ENCODE measurements around the gene GIGYF1.
A peak's percentile ranks its signal among the peaks of the same experiment; 100 is the strongest.
"Not testable (repeated sequence)": the region's sequence is repeated elsewhere in the genome, so short reads cannot be mapped to it uniquely, and the experiment has no call there.

GIGYF1 gene

DNA sequence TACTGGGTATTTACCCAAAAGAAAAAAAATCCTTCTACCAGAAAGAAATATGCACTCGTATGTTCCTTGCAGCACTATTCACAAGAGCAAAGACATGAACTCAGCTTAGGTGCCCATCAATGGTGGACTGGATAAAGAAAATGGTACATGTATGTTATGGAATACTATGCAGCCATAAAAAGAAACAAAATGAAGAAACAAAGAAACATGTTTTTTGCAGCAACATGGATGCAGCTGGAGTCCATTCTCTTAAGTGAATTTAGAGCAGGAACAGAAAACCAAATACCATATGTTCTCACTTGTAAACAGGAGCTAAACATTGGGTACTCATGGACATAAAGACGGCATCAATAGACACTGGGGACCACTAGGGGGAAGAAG is 26.0 kb downstream of the GIGYF1 start:
- no peak overlapping the region for H3K56ac ChIP-seq (ENCODE audit: low read length)
- H3K79me2 ChIP-seq (ENCODE audit: control insufficient read depth, insufficient read depth, low read length) = no peaks in the 10 kb centered on the region
- H3K4me3 ChIP-seq (ENCODE audit: low read length) = no peak overlapping the region
- no peak overlapping the region for H3K23ac ChIP-seq (ENCODE audit: low read length)
- H2BK15ac ChIP-seq (replicated peaks; ENCODE audit: low read depth) = no peak overlapping the region
- no peaks in the 10 kb centered on the region for H3K36me3 ChIP-seq (ENCODE audit: control insufficient read depth, insufficient read depth, low read length)
- H3K79me1 ChIP-seq (ENCODE audit: low read length) = no peaks in the 10 kb centered on the region
- no peak overlapping the region for H2AK5ac ChIP-seq (ENCODE audit: low read length)
- H2BK120ac ChIP-seq (ENCODE audit: low read depth, low read length) = no peak overlapping the region
- no peak overlapping the region for H4K8ac ChIP-seq (ENCODE audit: low read depth, low read length)
- H3K18ac ChIP-seq (ENCODE audit: low read length) = no peak overlapping the region
- no peak for DNase-seq
- no peaks in the 10 kb centered on the region for H3K4me1 ChIP-seq (ENCODE audit: control insufficient read depth, low read depth, low read length)
- no peak overlapping the region for H3K9ac ChIP-seq (ENCODE audit: low read length)
- H4K5ac ChIP-seq (ENCODE audit: low read length) = no peak overlapping the region
- H3K27me3 ChIP-seq (ENCODE audit: insufficient read depth, low read length, poor library complexity) = no peaks in the 10 kb centered on the region
- H2BK5ac ChIP-seq (ENCODE audit: low read length) = no peak overlapping the region
- no peak overlapping the region for H3K4me2 ChIP-seq (ENCODE audit: low read length)
- no peak overlapping the region for H3K4ac ChIP-seq (ENCODE audit: low read depth, low read length)
- no peak overlapping the region for H3K27ac ChIP-seq (ENCODE audit: low read depth, low read length)
- no CpG with 5 or more reads among the region's 2 CpGs for WGBS (ENCODE audit: extremely low coverage, insufficient coverage, low lambda C conversion rate)

DNA sequence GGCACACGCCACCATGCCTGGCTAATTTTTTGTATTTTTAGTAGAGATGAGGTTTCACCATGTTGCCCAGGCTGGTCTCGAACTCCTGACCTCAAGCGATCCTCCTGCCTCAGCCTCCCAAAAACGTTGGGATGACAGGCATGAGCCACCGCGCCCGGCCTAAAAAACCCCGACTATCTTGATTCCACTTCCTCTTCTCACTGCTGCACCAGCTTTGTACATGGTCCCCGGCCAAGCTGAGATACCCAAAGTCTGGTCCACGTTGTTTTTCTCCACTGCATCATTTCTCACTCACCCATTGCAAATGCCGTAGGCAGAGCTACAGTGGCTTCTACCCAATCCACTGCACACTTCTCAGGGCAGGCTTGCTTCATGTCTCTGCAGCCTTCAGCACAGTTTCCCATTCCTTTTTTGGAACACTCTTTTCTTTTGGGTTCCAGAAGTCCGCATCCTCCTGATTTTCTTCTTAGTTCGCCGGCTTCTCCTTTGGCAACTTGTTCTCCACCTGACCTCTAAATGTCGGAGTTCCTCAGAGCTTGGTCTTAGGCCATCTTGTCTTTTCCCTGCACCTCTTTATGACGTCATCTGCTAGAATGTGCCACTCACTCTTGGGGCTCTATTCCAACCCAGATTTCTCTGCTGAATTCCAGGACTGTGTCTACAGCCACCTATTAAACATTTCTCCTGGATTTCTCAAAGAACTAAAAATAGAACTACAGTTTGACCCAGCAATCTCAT is 26.6 kb downstream of the GIGYF1 start:
- H4K8ac ChIP-seq (ENCODE audit: low read depth, low read length) = no peak overlapping the region
- H3K4me3 ChIP-seq (ENCODE audit: low read length) = no peak overlapping the region
- no CpG with 5 or more reads among the region's 16 CpGs for WGBS (ENCODE audit: extremely low coverage, insufficient coverage, low lambda C conversion rate)
- H3K27me3 ChIP-seq (ENCODE audit: insufficient read depth, low read length, poor library complexity) = no peaks in the 10 kb centered on the region
- H3K4me1 ChIP-seq (ENCODE audit: control insufficient read depth, low read depth, low read length) = no peaks in the 10 kb centered on the region
- no peak overlapping the region for H3K27ac ChIP-seq (ENCODE audit: low read depth, low read length)
- H3K23ac ChIP-seq (ENCODE audit: low read length) = no peak overlapping the region
- H3K79me2 ChIP-seq (ENCODE audit: control insufficient read depth, insufficient read depth, low read length) = no peaks in the 10 kb centered on the region
- no peak overlapping the region for H3K4me2 ChIP-seq (ENCODE audit: low read length)
- DNase-seq = no peak
- no peak overlapping the region for H3K9ac ChIP-seq (ENCODE audit: low read length)
- H2BK120ac ChIP-seq (ENCODE audit: low read depth, low read length) = no peak overlapping the region
- no peaks in the 10 kb centered on the region for H3K36me3 ChIP-seq (ENCODE audit: control insufficient read depth, insufficient read depth, low read length)
- no peak overlapping the region for H3K56ac ChIP-seq (ENCODE audit: low read length)
- H2AK5ac ChIP-seq (ENCODE audit: low read length) = no peak overlapping the region
- no peak overlapping the region for H2BK15ac ChIP-seq (replicated peaks; ENCODE audit: low read depth)
- no peak overlapping the region for H3K4ac ChIP-seq (ENCODE audit: low read depth, low read length)
- no peaks in the 10 kb centered on the region for H3K79me1 ChIP-seq (ENCODE audit: low read length)
- no peak overlapping the region for H3K18ac ChIP-seq (ENCODE audit: low read length)
- no peak overlapping the region for H4K5ac ChIP-seq (ENCODE audit: low read length)
- no peak overlapping the region for H2BK5ac ChIP-seq (ENCODE audit: low read length)

DNA sequence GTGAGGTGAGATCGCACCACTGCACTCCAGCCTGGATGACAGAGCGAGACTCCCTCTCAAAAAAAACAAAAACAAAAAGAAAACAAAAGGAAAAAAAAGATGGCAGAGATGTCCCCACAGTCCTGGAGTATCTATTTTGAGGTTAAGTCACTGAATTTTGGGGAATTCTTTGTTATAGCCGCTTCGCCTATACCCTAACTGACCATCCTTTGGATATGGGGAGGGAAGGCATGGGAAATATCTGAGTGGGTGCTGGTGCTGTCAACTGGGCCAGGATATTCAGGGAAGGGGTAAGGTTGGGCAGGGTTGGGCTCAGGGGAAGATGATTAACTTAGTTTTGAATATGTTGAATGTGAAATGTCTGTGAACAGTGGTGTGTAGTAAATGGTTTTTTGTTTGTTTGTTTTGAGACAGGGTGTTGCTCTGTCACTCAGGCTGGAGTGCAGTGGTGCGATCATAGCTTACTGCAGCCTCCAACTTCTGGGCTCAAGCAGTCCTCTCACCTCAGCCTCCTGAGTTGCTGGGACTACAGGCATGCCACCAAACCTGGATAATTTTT is 28.8 kb downstream of the GIGYF1 start:
- no peak overlapping the region for H3K4me2 ChIP-seq (ENCODE audit: low read length)
- H2BK15ac ChIP-seq (replicated peaks; ENCODE audit: low read depth) = no peak overlapping the region
- WGBS (ENCODE audit: extremely low coverage, insufficient coverage, low lambda C conversion rate) = no CpG with 5 or more reads among the region's 5 CpGs
- H3K36me3 ChIP-seq (ENCODE audit: control insufficient read depth, insufficient read depth, low read length) = no peaks in the 10 kb centered on the region
- H4K5ac ChIP-seq (ENCODE audit: low read length) = no peak overlapping the region
- DNase-seq = no peak
- H4K8ac ChIP-seq (ENCODE audit: low read depth, low read length) = no peak overlapping the region
- H3K56ac ChIP-seq (ENCODE audit: low read length) = no peak overlapping the region
- H3K4me1 ChIP-seq (ENCODE audit: control insufficient read depth, low read depth, low read length) = no peaks in the 10 kb centered on the region
- no peak overlapping the region for H3K9ac ChIP-seq (ENCODE audit: low read length)
- H3K23ac ChIP-seq (ENCODE audit: low read length) = no peak overlapping the region
- no peaks in the 10 kb centered on the region for H3K27me3 ChIP-seq (ENCODE audit: insufficient read depth, low read length, poor library complexity)
- H3K18ac ChIP-seq (ENCODE audit: low read length) = no peak overlapping the region
- no peak overlapping the region for H3K27ac ChIP-seq (ENCODE audit: low read depth, low read length)
- no peaks in the 10 kb centered on the region for H3K79me2 ChIP-seq (ENCODE audit: control insufficient read depth, insufficient read depth, low read length)
- H3K79me1 ChIP-seq (ENCODE audit: low read length) = no peaks in the 10 kb centered on the region
- H3K4ac ChIP-seq (ENCODE audit: low read depth, low read length) = no peak overlapping the region
- no peak overlapping the region for H2AK5ac ChIP-seq (ENCODE audit: low read length)
- no peak overlapping the region for H2BK5ac ChIP-seq (ENCODE audit: low read length)
- no peak overlapping the region for H2BK120ac ChIP-seq (ENCODE audit: low read depth, low read length)
- no peak overlapping the region for H3K4me3 ChIP-seq (ENCODE audit: low read length)

DNA sequence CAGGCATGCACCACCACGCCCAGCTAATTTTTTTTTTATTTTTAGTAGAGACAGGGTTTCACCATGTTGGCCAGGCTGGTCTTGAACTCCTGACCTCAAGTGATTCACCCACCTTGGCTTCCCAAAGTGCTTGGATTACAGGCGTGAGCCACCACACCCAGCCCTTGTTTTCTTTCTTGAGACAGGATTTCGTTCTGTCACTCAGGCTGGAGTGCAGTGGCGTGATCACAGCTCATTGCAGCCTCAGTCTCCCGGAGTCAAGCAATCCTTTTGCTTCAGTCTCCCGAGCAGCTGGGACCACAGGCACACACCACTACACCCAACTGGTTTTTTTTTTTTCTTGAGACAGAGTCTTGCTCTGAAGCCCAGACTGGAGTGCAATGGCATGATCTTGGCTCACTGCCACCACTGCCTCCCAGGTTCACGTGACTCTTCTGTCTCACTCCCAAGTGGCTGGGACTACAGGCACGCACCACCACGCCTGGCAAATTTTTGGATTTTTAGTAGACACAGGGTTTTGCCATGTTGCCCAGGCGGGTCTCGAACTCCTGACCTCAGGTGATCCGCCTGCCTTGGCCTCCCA is 31.8 kb downstream of the GIGYF1 start:
- H3K79me1 ChIP-seq (ENCODE audit: low read length); H3K23ac ChIP-seq (ENCODE audit: low read length); H3K9ac ChIP-seq (ENCODE audit: low read length); H3K36me3 ChIP-seq (ENCODE audit: control insufficient read depth, insufficient read depth, low read length); H3K56ac ChIP-seq (ENCODE audit: low read length); H4K8ac ChIP-seq (ENCODE audit: low read depth, low read length); H3K4me3 ChIP-seq (ENCODE audit: low read length); H3K18ac ChIP-seq (ENCODE audit: low read length); H2BK5ac ChIP-seq (ENCODE audit: low read length); H2AK5ac ChIP-seq (ENCODE audit: low read length); H3K79me2 ChIP-seq (ENCODE audit: control insufficient read depth, insufficient read depth, low read length); H3K4me2 ChIP-seq (ENCODE audit: low read length); DNase-seq; H3K27me3 ChIP-seq (ENCODE audit: insufficient read depth, low read length, poor library complexity); H4K5ac ChIP-seq (ENCODE audit: low read length); H3K4me1 ChIP-seq (ENCODE audit: control insufficient read depth, low read depth, low read length); H3K27ac ChIP-seq (ENCODE audit: low read depth, low read length); H3K4ac ChIP-seq (ENCODE audit: low read depth, low read length); H2BK120ac ChIP-seq (ENCODE audit: low read depth, low read length); H2BK15ac ChIP-seq (replicated peaks; ENCODE audit: low read depth): not testable (repeated sequence)
- no CpG with 5 or more reads among the region's 12 CpGs for WGBS (ENCODE audit: extremely low coverage, insufficient coverage, low lambda C conversion rate)

DNA sequence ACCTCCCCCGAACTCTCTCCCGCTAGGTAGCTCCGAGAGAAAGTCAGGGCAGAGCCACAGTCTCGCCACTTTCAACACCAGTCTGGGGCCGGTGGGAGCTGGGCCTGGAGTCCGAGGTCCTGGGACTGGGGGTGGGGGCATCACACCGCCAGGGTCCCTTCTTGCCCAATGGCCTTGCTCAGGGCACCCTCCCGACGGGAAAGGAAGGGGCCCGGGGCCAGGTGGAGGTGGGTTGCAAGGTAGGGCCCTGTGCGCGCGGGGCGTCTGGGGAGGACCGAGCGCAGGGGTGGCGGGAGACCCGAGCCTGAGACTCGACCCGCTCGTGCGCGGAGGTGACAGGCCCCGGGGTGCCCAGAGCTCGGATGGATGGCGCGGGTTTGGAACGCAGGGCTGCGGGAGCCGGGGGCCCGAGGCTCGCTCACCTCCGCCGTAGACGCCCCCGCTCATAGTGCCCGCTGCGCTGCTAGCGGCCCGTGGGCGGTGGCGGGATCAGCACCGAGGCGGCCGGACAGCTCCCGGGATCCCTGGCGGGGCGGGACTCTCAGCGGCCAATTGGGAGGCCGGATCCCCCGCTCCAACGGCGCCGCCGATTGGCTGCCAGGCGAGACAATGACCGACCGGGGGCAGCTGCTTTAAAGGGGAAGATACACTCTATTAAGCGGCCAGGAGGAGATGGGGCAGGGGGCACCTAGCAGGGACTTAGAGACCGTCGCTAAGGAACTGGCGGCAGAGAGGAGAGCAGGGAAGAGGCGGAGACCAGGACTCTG is 38.0 kb downstream of the GIGYF1 start, which contains the start of gene ACTL6B:
Gene ACTL6B, minus strand, starts transcription at position 541 of the 767 bp plus-strand sequence. Its CDS starts 94 bp downstream, at position 447.
- Histone ChIP-seq H3K4me2 (ENCODE audit: low read length) (no peak within 1 kb of the TSS), H3K4me1 (ENCODE audit: control insufficient read depth, low read depth, low read length) (no peaks in the 10 kb centered on the region), H2BK5ac (ENCODE audit: low read length) (no peak within 1 kb of the TSS), H3K27me3 (ENCODE audit: insufficient read depth, low read length, poor library complexity) (no peaks in the 10 kb centered on the region), H4K8ac (ENCODE audit: low read depth, low read length) (no peak within 1 kb of the TSS), H3K36me3 (ENCODE audit: control insufficient read depth, insufficient read depth, low read length) (no peaks in the 10 kb centered on the region), H3K79me2 (ENCODE audit: control insufficient read depth, insufficient read depth, low read length) (no peaks in the 10 kb centered on the region), H3K23ac (ENCODE audit: low read length) (no peak within 1 kb of the TSS), H3K9ac (ENCODE audit: low read length) (no peak within 1 kb of the TSS), H3K79me1 (ENCODE audit: low read length) (no peaks in the 10 kb centered on the region), H3K4ac (ENCODE audit: low read depth, low read length) (no peak within 1 kb of the TSS), H2BK120ac (ENCODE audit: low read depth, low read length) (no peak within 1 kb of the TSS), H3K27ac (ENCODE audit: low read depth, low read length) (no peak within 1 kb of the TSS), H4K5ac (ENCODE audit: low read length) (no peak within 1 kb of the TSS), H3K4me3 (ENCODE audit: low read length) (no peak within 1 kb of the TSS), H3K56ac (ENCODE audit: low read length) (no peak within 1 kb of the TSS), H2BK15ac (replicated peaks; ENCODE audit: low read depth) (no peak within 1 kb of the TSS), H2AK5ac (ENCODE audit: low read length) (no peak within 1 kb of the TSS), H3K18ac (ENCODE audit: low read length) (no peak within 1 kb of the TSS)
- no CpG with 5 or more reads among the region's 63 CpGs for WGBS (ENCODE audit: extremely low coverage, insufficient coverage, low lambda C conversion rate)
- peak; percentile 82 for DNase-seq

All from mesendoderm (in vitro differentiated cells).